HG03060 (cell line): ENCODE results near the gene TEFM.
"Not testable (repeated sequence)": the region's sequence is repeated elsewhere in the genome, so short reads cannot be mapped to it uniquely, and the experiment has no call there.

ENCODE experiments used
- ATAC-seq: cut with Tn5 transposase; IDR thresholded peaks from one replicate; pipeline ENCODE4 v1.9.1; 2021; ENCODE audit warnings: low read depth, moderate number of reproducible peaks; ENCODE audit not compliant: unreplicated experiment

TEFM gene, protein sequence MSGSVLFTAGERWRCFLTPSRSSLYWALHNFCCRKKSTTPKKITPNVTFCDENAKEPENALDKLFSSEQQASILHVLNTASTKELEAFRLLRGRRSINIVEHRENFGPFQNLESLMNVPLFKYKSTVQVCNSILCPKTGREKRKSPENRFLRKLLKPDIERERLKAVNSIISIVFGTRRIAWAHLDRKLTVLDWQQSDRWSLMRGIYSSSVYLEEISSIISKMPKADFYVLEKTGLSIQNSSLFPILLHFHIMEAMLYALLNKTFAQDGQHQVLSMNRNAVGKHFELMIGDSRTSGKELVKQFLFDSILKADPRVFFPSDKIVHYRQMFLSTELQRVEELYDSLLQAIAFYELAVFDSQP

DNA sequence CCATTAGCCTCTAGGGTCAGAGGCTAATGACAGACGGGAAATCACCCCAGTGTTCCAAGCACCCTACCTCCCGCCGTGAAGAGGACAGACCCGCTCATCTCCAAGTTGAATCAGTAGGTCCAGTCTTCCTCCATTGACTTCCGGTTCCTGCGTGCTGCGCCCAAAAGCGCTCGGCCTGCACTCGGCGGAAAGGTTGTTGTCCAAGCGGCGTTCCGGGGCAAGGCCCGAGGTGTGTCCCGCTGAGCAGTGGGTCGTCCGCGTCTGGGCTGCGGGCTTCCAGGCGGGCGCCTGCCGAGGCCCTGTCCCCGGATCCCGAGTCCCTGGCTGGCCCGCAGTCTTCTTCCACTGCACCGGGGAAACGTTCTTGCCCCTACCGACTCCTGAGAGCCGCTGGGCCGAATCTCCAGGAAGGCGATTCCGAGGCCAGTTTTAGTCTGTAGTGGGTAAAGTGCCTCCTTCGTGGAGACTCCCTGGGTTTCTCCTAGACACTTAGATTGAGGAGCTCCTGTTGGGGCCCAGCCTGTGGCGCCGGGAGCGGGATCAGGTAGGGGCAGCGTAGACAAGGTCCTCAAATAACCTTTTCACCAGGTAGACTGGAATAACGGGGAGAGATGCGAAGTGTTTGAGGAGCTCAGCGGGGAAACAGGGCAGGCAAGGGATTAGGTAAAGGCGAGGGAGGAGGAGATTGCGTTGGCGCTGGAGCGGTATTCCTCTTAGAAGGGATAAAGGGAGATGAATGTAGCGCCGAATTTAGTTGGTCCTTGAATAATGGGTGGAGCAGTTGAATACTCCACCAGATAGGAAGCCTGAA, at the start of gene TEFM:
TSS of gene TEFM (minus strand) at position 138 of the 811 bp plus-strand sequence. CDS start at position 98, 40 bp downstream.
- peak; percentile 83 for ATAC-seq

DNA sequence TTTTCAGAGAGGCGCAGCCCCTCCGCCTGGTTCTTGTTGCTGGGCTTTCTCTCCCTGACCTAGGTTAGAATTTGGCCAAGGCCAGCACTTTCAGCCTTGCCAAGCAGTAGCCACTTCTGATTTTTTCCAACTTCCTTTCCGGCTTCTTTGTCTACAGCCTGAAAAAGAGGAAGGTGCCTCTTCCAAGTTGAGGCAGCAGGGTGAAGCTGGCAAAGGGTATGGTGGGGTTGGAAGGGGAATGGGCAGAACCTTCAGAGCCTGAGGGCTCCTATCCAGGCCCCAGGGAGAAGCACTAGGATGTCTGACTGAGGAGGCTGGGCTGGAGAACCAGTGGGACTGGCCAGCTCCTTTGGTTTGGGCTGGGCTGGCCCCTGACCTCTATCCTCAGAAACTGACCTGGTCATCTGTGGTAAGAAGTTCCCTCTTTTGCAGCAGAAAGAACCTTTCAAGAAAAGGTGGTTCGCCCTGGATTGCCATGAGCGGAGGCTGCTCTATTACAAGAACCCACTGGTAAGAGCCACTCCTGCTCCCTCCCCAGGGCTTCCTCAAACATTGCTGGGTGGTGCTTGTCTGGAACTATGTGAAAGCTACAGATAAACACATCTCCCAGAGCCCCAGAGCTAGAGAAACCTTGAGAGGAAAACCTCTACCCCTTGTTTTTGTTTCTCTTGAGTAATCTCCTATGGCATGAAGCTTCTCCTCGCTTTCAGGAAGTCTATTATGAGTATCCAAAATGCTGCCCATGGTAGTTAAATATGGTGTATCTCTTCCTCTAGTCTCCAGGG, 48.2 kb upstream of the TEFM start:
- ATAC-seq: no peak

DNA sequence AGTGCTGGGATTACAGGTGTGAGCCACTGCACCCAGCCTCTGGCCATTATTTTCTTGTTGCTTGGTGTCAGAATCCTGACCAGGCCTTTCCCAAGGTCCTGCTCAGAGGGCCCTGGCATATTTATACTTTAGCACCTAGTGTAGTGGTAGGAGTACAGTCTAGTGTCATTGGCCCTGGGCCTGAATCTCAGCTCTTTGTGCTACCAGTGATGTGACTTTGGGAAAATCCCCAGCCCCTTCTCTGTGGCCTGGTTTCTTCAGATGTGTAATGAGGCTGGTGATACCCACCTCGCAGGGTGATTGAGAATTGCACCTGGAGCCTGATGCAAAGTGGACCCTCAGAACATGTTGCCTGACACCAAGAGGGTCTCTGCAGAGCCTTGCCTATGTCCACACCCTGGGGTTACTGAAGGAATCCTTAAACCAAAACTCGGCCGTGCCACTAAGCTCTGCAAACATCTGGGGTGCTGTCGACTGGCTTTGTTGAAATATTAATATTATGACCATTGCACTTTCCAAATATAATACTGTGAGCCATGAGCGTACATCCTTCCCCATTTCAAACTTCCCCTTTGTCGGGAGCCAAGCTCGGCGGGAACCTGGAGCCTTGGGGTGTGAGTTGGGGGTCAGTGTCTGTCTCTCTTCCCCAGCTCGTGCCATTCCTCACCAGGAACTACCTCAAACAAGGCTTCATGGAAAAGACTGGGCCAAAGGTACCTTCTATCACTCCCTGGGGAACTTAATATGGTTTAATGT, 46.8 kb upstream of the TEFM start:
- no peak for ATAC-seq

DNA sequence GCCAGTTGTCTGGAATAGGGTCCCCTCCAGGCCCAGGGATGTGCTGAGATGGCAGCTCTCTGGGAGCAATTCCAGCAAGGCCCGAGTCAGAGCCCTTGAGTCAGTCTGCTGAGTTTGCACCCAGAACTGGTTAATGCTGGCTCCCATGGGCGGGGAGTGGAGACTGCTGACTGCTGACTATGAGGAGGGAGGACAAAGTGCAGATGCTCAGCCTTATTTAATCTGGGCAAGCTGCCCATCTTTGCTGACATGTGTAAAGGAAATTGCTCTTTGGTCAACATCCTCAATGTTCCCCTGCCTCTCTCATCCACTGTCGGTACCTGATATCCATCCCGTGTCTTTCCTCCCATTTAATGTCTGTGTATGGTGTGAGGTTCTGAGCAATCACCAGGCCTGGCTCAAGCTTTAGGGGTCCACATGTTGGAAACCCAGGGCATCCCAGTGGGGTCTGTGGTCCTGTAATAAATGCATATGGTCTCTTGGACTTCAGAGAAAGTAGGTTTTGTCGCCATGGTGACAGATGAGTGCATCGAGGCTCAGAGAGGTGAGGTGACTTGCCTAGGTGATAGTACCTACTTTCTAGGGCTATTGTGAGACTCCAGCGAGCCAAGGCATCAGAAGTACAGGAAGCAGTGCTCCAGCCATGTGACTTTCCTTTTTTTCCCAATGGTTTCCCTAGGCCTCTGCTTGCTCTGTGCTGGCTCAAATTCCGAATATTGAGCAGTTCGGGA, 44.8 kb upstream of the TEFM start:
- ATAC-seq: no peak

DNA sequence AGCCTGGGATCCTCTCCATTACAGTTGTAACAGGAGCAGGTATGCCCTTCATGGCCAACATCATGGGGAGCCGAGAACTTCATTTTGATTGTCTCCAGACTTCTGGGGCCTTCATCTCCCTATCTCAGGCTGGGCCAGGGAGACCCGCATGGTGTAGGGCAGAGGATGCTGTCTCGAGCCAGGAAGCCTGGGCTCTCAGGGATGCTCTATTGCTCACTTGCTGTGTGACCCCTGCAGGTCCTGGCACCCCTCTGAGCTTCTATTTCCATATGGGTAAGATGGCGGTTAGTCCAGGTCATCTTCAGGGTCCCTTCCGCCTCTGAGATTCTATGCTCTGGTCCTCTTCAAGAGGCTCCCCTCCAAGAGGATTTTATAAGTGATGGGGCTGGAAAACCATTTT, 44.2 kb upstream of the TEFM start:
- no peak for ATAC-seq

DNA sequence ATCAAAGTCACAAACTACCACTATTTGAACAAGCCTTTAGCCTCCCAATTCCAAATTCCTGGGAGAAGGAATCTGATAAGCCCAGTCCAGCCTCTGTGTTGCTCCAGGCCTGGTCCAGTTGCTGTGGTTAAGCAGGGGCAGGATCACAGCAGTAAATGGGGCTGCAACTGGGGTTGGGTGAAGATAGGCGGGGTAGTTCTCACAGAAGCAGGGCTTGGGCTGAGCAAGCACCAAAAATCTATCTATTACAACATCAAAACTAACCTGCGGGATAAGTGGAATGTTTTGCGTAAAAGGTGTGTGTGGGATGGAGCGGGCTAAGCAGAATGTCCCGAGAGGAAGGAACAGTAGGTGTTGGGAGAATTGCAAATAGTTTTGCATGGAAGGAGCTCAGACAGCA, 41.8 kb upstream of the TEFM start:
- ATAC-seq: no peak

DNA sequence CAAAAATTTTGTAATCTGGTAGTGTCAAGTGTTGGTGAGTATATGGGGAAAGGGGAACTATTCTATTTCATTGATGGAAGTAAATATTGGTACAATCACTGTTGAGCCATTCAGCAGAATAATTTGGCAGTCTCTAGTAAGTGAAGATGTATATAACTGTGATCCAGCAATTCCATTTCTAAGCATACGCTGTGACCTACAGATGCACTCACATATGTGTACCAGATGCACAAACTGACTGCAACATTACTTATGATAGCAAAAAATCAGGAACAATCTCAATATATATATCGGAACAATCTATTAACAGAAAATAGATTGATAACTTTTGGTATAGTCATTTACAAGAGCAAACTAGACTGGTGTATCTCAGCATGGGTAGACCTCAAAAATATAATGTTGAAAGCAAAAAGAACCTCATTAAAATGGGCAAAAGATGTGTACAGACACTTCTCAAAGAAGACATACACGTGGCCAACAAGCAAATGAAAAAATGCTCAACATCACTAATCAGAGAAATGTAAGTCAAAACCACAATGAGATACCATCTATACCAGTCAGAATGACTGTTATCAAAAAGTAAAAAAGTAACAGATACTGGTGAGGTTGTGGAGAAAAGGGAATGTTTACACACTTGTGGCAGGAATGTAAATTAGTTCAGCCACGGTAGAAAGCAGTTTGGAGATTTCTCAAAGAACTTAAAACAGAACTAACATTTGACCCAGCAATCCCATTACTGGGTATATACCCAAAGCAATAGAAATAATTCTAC, 36.5 kb upstream of the TEFM start:
- no peak for ATAC-seq

DNA sequence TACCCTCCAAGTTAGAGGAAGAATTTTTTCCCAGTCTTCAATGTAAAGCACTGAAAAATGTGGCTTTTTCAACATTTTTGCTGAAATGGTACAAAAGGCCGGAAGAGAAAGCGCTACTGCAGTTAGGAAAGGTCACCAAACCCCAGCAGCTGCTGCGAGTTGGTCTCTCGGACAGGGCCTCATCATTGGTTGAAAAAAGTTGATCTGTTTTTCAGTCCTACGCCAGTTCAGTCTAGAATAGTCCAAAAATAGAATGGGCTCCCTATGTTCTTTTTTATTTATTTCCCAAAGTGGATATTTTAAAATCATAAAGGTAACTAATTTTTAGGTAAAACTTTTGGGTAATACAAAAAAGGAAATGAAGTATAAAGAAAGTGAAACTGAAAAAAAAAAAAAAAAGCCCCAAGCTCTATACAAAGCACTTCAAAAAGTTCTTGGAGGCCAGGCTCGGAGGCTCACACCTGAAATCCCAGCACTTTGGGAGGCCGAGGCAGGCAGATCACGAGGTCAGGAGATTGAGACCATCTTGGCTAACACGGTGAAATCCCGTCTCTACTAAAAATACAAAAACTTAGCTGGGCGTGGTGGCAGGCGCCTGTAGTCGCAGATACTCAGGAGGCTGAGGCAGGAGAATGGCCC, 33.1 kb upstream of the TEFM start:
- no peak for ATAC-seq

DNA sequence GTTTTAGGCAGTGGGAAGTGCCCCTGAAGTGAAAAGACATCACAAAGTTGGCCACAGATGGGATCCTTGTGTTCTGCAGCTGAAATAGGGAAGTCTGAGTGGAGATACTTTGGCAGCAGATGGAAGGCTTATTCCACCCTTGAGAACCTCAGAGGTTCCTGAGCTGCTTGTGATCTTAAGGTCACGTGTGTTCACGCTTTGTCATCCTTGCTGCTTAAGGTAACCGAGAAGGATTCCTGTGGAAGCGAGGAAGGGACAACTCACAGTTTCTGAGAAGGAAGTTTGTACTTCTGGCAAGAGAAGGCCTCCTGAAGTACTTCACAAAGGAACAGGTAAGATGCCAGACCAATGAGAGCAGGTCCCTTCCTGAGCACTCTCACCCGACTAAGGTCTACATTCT, 27.9 kb upstream of the TEFM start:
- no peak for ATAC-seq

DNA sequence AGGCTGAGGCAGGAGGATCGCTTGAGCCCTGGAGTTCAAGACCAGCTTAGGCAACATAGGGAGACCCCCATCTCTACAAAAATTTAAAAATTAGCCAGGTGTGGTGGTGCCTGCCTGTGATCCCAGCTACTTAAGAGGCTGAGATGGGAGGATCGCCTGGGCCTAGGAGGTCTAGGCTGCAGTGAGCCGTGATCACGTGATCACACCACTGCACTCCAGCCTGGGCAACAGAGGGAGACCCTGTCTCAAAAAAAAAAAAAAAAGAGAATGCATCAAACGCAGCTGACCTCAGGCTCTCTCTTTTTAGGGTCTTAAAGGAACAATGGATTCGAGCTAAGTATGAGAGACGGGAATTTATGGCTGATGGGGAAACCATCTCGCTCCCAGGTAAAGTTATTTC, 25.5 kb upstream of the TEFM start:
- not testable (repeated sequence) for ATAC-seq

DNA sequence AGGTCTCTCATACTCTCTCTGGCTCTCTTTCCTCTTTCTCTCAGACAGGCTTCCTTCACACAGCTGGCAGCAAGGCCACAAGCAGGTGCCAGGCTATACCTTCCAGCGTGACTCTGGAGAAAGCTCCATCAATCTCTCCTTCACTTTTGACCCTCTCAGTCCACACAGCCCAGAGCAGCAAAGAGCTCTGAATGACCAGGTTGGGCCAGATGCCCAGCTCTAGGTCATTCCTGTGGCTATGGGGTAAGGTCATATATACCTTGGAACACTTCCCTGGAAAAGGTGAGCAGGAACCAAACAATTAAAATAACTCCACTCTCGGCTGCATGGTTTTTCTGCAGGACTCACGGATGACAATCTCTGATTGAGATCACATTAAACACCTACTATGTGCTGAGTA, 24.5 kb upstream of the TEFM start:
- no peak for ATAC-seq

DNA sequence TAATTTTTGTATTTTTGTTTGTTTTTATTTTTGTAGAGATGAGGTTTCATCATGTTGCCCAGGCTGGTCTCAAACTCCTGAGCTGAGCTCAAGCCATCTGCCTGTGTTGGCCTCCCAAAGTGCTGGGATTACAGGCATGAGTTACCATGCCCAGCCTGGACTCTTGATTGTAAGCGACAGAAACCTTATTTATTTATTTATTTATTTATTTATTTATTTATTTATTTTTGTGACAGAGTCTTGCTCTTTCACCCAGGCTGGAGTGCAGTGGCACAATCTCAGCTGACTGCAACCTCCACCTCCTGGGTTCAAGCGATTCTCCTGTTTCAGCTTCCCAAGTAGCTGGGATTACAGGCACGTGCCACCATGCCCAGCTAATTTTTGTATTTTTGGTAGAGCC, 23.8 kb upstream of the TEFM start:
- not testable (repeated sequence) for ATAC-seq

DNA sequence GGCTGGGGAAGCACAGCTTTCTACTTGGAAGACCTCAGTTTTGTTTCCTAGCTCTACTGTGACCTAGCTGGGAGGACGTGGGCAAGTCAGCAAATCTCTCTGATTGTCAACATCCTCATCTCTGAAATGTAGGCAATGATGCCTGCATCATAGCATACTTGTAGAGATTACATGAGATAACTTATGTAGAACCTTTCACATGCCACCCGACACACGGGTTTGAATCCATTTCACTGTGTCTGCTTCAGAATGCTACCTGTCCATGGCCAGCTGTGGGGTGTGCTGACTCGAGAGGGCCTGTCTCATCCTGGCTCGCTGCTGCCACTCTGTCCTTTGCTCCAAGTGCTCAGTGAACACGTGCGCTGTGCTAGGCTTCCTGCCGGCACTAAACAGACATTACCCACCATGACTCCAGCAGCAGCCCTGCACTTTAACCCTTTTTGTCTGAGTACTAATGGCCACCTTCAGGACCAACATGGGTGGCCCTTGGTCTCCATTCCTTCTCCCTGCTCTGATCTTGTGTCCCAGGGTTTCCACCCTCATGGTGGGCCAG, 23.1 kb upstream of the TEFM start:
- ATAC-seq: no peak

DNA sequence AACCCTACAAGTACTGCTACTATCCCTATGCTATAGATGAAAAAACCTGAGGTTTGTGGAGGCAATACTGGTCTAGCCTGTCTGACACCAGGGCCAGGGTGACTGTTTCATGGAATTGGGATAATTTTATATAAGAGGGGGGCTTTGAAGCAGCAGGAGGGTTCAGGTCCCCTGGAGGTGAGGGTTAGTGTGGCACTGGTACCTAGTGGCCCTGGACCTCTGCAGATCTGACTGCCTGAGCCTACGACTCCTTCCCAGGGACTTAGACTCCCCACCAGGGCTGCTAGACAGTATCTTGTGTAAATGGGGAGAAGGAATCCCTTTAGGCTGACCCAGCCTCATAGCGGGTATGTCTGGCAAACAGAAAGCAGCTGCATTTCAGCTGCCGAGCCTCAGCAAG, 22.5 kb upstream of the TEFM start:
- ATAC-seq: no peak

DNA sequence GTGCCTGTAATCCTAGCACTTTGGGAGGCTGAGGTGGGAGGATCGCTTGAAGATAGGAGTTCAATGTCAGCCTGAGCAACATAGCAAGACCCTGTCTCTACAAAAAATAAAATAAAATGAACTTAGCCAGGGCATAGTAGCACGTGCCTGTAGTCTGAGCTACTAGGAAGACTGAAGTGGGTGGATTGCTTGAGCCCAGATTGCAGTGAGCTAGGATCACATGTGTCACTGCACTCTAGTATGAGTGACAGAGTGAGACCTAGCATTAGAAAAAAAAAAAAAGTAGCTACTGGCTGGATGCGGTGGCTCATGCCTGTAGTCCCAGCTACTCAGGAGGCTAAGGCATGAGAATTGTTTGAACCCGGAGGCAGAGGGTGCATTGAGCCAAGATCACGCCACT, 21.7 kb upstream of the TEFM start:
- ATAC-seq: no peak

DNA sequence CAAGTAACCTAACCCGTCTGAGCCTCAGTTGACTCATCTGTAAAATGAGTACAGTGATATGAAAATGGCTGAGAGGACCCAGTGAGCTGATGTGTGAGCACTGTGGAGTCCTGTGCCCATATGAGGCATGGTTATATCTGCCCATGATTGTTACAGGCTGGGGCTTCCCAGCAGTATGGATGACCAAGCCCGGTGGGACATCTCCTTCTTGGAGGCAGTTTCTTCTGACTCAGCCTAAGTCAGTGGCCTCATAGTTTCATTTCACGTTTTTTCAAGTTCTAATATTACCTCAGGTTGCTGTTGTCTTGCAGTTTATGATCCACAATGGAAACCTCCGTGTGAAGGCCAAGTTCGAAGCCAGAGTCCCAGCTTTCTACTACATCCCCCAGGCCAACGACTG, 20.5 kb upstream of the TEFM start:
- no peak for ATAC-seq

DNA sequence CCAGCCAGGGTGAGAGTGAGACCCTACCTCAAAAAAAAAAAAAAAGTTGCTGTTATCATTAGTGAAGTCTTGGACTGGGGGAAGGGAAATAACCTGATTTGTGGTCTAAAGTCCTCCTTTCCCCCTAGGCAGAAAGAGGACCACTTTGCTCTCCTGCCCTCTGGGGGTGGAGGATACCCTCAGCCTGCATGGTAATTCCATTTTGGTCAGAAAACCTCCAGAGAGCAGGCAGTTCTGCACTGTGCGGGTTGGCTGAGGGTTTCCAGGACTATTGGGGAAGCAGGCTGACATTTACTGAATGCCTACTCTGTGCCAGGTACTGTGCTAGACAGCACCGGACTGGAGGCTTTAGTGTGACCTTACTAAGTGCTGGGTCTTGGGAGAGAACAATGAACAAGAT, 18.3 kb upstream of the TEFM start:
- ATAC-seq: no peak
